Lower leg skin (tissue), 3 donors: Measurements from ENCODE around the gene EML4.

ENCODE experiments used
- POLR2A ChIP-seq, 2 donors: fragments of 450-650 bp; IDR thresholded peaks; one replicate each; pipeline ENCODE4 v1.6.1; 2016 to 2017; ENCODE audit warnings: antibody characterized with exemption in 2 of 2, mild to moderate bottlenecking in 1 of 2, moderate library complexity in 1 of 2
- TF ChIP-seq, protein P1 (sequence below), 3 donors: fragments of 450-650 bp; IDR thresholded peaks; one replicate each; pipeline ENCODE4 v1.5.1; 2016; ENCODE audit warnings: antibody characterized with exemption in 3 of 3, mild to moderate bottlenecking in 3 of 3, moderate library complexity in 2 of 3

DNA sequence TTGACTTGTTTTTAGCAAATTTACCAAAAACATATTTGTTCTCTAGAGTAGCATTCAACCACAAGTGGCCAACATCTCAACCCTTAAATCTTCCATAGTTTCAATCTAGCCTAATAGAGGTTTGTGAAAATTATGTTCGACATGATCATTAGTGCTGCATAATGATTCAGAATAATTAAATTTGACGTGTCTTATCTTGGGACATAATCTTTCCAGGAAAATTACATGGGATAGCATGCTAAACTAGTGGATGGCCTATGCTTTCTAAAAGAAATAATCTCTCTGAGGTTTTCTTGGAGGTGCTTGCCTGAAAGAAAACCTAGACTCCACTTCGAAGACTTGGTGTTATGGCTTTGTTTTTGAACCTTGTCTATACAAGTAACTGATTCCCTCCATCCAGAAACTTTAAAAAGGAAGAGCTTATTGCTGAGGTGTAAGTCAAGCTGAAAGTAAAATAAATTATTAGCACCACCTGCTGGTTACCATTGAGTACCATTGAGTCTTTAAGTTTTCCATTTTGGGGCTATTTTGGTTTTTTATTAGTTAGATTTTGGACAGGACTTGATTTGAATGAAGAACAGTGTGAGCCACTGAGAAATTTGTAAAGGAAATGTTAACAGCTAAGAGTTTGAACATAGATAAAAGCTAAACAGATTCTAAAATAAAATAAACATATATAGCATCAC, 159.1 kb downstream of the EML4 start:
- TF ChIP-seq, protein P1, sequence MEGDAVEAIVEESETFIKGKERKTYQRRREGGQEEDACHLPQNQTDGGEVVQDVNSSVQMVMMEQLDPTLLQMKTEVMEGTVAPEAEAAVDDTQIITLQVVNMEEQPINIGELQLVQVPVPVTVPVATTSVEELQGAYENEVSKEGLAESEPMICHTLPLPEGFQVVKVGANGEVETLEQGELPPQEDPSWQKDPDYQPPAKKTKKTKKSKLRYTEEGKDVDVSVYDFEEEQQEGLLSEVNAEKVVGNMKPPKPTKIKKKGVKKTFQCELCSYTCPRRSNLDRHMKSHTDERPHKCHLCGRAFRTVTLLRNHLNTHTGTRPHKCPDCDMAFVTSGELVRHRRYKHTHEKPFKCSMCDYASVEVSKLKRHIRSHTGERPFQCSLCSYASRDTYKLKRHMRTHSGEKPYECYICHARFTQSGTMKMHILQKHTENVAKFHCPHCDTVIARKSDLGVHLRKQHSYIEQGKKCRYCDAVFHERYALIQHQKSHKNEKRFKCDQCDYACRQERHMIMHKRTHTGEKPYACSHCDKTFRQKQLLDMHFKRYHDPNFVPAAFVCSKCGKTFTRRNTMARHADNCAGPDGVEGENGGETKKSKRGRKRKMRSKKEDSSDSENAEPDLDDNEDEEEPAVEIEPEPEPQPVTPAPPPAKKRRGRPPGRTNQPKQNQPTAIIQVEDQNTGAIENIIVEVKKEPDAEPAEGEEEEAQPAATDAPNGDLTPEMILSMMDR (IDR thresholded peaks at IDR 0.05): no peak
- no peak for TF ChIP-seq POLR2A (IDR thresholded peaks at IDR 0.05)
